ACC112 (cell line): Measurements from ENCODE around the gene DSC2.
"Not testable (repeated sequence)": the region's sequence is repeated elsewhere in the genome, so short reads cannot be mapped to it uniquely, and the experiment has no call there.

Experiments used
- H2AFZ ChIP-seq: fragments of 200-600 bp; sonication (generic); one replicate; pipeline ENCODE4 v1.6.0; 2017; ENCODE audit warnings: antibody characterized with exemption, low read length; ENCODE audit not compliant: unreplicated experiment
- H3K27ac ChIP-seq: fragments of 200-600 bp; sonication (generic); 2 replicates; pipeline ENCODE4 v1.5.1; 2014; ENCODE audit warnings: low read depth, mild to moderate bottlenecking, antibody characterized with exemption, low read length, moderate library complexity
- H3K27me3 ChIP-seq: fragments of 200-600 bp; sonication (generic); 2 replicates; pipeline ENCODE4 v1.6.1; 2014; ENCODE audit warnings: mild to moderate bottlenecking, antibody characterized with exemption, low read length, moderate library complexity, mixed read lengths; ENCODE audit not compliant: insufficient read depth
- H3K36me3 ChIP-seq: fragments of 200-600 bp; sonication (generic); 2 replicates; pipeline ENCODE4 v1.6.1; 2016; ENCODE audit warnings: mild to moderate bottlenecking, antibody characterized with exemption, low read length, moderate library complexity, mixed read lengths; ENCODE audit not compliant: insufficient read depth
- H3K4me1 ChIP-seq: fragments of 200-600 bp; sonication (generic); one replicate; pipeline ENCODE4 v1.6.1; 2016; ENCODE audit warnings: low read length, mixed read lengths; ENCODE audit not compliant: insufficient read depth, unreplicated experiment, control insufficient read depth
- H3K4me3 ChIP-seq: fragments of 200-600 bp; sonication (generic); 2 replicates; pipeline ENCODE4 v1.5.1; 2014; ENCODE audit warnings: mild to moderate bottlenecking, low read depth, low read length
- H3K79me2 ChIP-seq: fragments of 200-600 bp; sonication (generic); one replicate; pipeline ENCODE4 v1.6.0; 2016; ENCODE audit warnings: low read length; ENCODE audit not compliant: control insufficient read depth, unreplicated experiment, insufficient read depth

The DSC2 gene

GRCh38 chr18:31044926-31045325 is 57.3 kb downstream of the DSC2 start:
- Histone ChIP-seq H3K4me1 (no peaks in the 10 kb centered on the region), H3K36me3 (no peaks in the 10 kb centered on the region), H3K27ac (no peak overlapping the region), H3K79me2 (no peaks in the 10 kb centered on the region), H2AFZ (no peak overlapping the region), H3K4me3 (no peak overlapping the region), H3K27me3 (peaks cover 33% of the 10 kb centered on the region)

- no peak overlapping the region for H3K4me3 ChIP-seq
Observed at GRCh38 chr18:31043709-31044108, 58.5 kb downstream of the DSC2 start.

GRCh38 chr18:31042406-31043181 is 59.6 kb downstream of the DSC2 start, which contains the start of gene DSC3:
DSC3 (minus strand) TSS chr18:31042742; CDS start chr18:31042660, 82 bp downstream.
- Histone ChIP-seq H3K27me3 (peaks cover 33% of the 10 kb centered on the region), H3K4me3 (no peak within 1 kb of the TSS), H2AFZ (no peak within 1 kb of the TSS), H3K27ac (no peak within 1 kb of the TSS), H3K36me3 (no peaks in the 10 kb centered on the region), H3K79me2 (no peaks in the 10 kb centered on the region), H3K4me1 (no peaks in the 10 kb centered on the region)

More at GRCh38 chr18:31043709-31044108, 58.5 kb downstream of the DSC2 start:
- Histone ChIP-seq H3K36me3 (no peaks in the 10 kb centered on the region), H3K79me2 (no peaks in the 10 kb centered on the region), H3K27ac (no peak overlapping the region), H2AFZ (no peak overlapping the region), H3K4me1 (no peaks in the 10 kb centered on the region), H3K27me3 (peaks cover 33% of the 10 kb centered on the region)

GRCh38 chr18:31042084-31042405 is 60.2 kb downstream of the DSC2 start:
- no peak overlapping the region for H2AFZ ChIP-seq

GRCh38 chr18:31041271-31042083 is 60.7 kb downstream of the DSC2 start:
- H3K4me1 ChIP-seq, result no peaks in the 10 kb centered on the region
- no peaks in the 10 kb centered on the region for H3K79me2 ChIP-seq
- no peaks in the 10 kb centered on the region for H3K36me3 ChIP-seq
- H3K27ac ChIP-seq, result no peak overlapping the region
- H2AFZ ChIP-seq, result no peak overlapping the region
- H3K27me3 ChIP-seq, result peaks cover 33% of the 10 kb centered on the region
- no peak overlapping the region for H3K4me3 ChIP-seq

More at GRCh38 chr18:31042084-31042405, 60.2 kb downstream of the DSC2 start:
- no peak overlapping the region for H3K27ac ChIP-seq
- no peak overlapping the region for H3K4me3 ChIP-seq
- peaks cover 33% of the 10 kb centered on the region for H3K27me3 ChIP-seq
- H3K36me3 ChIP-seq, result no peaks in the 10 kb centered on the region
- no peaks in the 10 kb centered on the region for H3K4me1 ChIP-seq
- no peaks in the 10 kb centered on the region for H3K79me2 ChIP-seq

- Histone ChIP-seq H3K27ac (no peak overlapping the region), H3K36me3 (no peaks in the 10 kb centered on the region), H3K4me3 (no peak overlapping the region)
Observed at GRCh38 chr18:31040686-31041270, 61.4 kb downstream of the DSC2 start.

GRCh38 chr18:31039426-31039825 is 62.8 kb downstream of the DSC2 start:
- Histone ChIP-seq H3K27me3 (peaks cover 33% of the 10 kb centered on the region), H3K4me3 (no peak overlapping the region), H3K27ac (no peak overlapping the region), H3K4me1 (no peaks in the 10 kb centered on the region), H3K36me3 (no peaks in the 10 kb centered on the region), H3K79me2 (no peaks in the 10 kb centered on the region), H2AFZ (no peak overlapping the region)

More at GRCh38 chr18:31040686-31041270, 61.4 kb downstream of the DSC2 start:
- Histone ChIP-seq H3K79me2 (no peaks in the 10 kb centered on the region), H2AFZ (no peak overlapping the region), H3K4me1 (no peaks in the 10 kb centered on the region), H3K27me3 (peaks cover 33% of the 10 kb centered on the region)

- H3K4me1 ChIP-seq, H3K27ac ChIP-seq, H2AFZ ChIP-seq, H3K36me3 ChIP-seq, H3K79me2 ChIP-seq, H3K4me3 ChIP-seq: not testable (repeated sequence)
- peaks cover 28% of the 10 kb centered on the region for H3K27me3 ChIP-seq
Observed at GRCh38 chr18:31037686-31038085, 64.5 kb downstream of the DSC2 start.

- no peaks in the 10 kb centered on the region for H3K79me2 ChIP-seq
- no peak overlapping the region for H3K27ac ChIP-seq
- no peaks in the 10 kb centered on the region for H3K4me1 ChIP-seq
- no peaks in the 10 kb centered on the region for H3K36me3 ChIP-seq
- no peak overlapping the region for H3K4me3 ChIP-seq
- H2AFZ ChIP-seq, result no peak overlapping the region
- H3K27me3 ChIP-seq, result no peaks in the 10 kb centered on the region
Observed at GRCh38 chr18:31034541-31034940, 67.7 kb downstream of the DSC2 start.

GRCh38 chr18:31030574-31031278 is 71.5 kb downstream of the DSC2 start:
- no peak overlapping the region for H3K27ac ChIP-seq
- H3K36me3 ChIP-seq, result no peaks in the 10 kb centered on the region
- H3K27me3 ChIP-seq, result no peaks in the 10 kb centered on the region
- H3K4me1 ChIP-seq, result no peaks in the 10 kb centered on the region
- no peaks in the 10 kb centered on the region for H3K79me2 ChIP-seq
- H3K4me3 ChIP-seq, result no peak overlapping the region
- no peak overlapping the region for H2AFZ ChIP-seq
